Forelimb muscle (tissue), 1 donor: ENCODE results near the gene PIGH. TPM values are rescaled to one million over a fixed set of nuclear protein-coding genes. Genes with fewer than 3 reads are reported as not detected.
"Not testable (repeated sequence)": the region's sequence is repeated elsewhere in the genome, so short reads cannot be mapped to it uniquely, and the experiment has no call there.

Experiments used
- DNase-seq: peaks from one replicate; pipeline ENCODE4 v3.0.0-alpha.2; 2013; ENCODE audit warnings: low read depth
- polyA plus RNA-seq: library from polyadenylated mRNA; unstranded; fragments of 120-200 nt; gene quantifications from one replicate; pipeline ENCODE4 v1.2.1, GENCODE V29; 2013; ENCODE audit not compliant: insufficient read length

Gene PIGH, protein sequence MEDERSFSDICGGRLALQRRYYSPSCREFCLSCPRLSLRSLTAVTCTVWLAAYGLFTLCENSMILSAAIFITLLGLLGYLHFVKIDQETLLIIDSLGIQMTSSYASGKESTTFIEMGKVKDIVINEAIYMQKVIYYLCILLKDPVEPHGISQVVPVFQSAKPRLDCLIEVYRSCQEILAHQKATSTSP
- polyA plus RNA-seq, result 12.8 TPM

DNA sequence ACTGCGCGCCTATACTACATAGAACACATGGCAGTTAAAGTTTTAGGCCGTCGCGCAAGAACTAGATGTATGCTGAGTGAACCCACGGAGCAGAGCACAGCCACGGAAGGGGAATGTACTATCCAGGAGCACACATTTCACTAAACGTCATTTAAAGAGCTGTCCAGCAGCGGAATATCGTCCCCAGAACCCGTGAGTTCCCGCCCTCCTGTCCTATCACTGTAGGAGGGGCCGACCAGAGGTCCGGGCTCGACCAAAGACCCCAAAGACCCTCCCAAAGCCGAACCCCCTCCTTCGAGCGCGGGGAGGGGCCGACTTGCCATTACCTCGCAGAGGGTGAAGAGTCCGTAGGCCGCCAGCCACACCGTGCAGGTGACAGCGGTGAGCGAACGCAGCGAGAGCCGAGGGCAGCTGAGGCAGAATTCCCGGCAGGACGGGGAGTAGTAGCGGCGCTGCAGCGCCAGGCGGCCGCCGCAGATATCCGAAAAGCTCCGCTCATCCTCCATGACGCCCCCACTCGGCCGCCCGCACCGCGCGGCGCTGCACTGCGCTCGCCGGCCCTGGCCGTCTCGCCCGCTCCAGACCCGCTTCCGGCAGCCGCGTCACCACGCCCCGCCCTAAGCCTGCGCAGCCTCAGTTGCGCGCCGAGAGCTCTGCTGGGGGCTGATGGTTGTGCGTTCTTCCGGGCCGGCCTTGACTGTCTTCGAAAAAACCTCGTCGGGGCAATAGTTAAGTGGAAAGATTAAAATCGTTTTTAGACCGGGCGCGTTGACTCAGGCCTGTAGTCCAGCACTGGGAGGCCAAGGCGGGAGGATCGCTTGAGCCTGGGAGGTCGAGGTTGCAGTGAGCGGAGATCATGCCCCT, at the start of gene PIGH:
Gene PIGH, minus strand, starts transcription at position 571 of the 864 bp plus-strand sequence. Its CDS starts 65 bp downstream, at position 506.
- no peak for DNase-seq

DNA sequence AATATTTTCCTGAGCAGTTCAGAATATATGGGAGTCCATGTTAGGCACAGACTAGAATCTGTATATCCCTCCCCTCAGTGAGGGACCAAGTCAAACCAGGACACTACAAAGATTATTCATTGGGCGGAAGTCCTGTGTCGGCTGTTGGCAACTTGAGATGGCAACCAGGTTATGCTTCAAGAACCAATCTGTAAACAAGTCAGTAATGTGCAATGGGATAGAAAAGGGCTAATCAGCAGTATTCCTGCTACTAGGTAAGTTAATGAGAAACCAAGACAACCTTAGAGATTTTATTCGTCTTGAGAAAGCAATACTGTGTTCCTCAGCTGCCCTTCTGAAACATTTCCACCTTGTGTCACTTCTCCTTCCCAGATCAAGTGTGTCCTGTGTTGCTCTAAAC, 46.1 kb upstream of the PIGH start:
- no peak for DNase-seq

DNA sequence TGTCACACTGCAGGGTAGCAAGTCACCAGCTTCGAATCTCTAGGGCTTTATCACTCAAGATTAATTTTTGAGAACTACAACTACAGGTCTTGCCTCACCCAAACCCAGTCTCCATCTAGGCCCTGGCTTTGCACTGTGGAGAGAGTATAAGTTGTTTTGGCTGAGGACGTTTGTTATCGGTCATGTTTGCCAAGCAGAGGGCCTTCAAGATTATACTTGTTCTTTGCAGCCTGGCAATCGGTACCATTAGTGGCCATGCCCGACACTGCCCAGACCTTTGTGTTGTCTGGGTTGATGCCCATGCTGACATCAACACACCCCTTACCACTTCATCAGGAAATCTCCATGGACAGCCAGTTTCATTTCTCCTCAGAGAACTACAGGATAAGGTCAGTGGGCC, 45.3 kb upstream of the PIGH start:
- no peak for DNase-seq

DNA sequence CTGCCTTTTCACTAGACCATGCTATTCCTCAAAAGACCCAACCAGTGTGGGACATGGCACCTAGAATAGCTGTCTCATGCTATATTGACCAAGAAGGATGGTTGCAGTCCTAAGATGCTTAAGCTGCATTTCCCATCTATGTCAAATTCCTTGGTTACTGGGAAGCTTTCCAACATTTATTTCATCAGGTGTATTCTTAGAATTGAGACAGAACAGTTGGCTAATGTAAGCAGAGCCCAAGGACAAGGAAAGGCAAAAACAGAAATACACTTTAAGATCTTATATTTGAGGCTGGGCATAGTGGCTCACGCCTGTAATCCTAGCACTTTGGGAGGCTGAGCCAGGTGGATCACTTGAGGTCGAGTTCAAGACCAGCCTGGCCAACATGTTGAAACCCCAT, 44.4 kb upstream of the PIGH start:
- DNase-seq, result no peak

DNA sequence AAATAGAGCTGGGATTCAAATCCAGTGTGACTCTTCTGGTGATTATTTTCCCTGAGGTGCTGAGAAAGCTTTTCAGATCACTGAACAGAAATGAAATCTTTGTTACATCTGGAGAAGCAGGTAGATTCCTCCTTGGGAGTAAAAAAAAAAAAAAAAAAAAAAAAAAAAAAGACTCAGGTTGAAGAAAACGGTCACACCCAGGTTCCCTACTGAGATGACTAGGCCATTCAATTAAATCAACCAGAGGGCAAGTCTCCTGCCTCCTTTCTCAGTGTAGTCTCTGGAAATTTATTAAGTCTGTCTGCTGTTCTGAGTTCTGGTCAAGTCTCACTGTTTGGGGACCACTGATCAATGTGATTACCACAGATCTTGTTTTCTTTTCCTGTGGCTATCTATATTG, 43.6 kb upstream of the PIGH start:
- DNase-seq, result no peak

DNA sequence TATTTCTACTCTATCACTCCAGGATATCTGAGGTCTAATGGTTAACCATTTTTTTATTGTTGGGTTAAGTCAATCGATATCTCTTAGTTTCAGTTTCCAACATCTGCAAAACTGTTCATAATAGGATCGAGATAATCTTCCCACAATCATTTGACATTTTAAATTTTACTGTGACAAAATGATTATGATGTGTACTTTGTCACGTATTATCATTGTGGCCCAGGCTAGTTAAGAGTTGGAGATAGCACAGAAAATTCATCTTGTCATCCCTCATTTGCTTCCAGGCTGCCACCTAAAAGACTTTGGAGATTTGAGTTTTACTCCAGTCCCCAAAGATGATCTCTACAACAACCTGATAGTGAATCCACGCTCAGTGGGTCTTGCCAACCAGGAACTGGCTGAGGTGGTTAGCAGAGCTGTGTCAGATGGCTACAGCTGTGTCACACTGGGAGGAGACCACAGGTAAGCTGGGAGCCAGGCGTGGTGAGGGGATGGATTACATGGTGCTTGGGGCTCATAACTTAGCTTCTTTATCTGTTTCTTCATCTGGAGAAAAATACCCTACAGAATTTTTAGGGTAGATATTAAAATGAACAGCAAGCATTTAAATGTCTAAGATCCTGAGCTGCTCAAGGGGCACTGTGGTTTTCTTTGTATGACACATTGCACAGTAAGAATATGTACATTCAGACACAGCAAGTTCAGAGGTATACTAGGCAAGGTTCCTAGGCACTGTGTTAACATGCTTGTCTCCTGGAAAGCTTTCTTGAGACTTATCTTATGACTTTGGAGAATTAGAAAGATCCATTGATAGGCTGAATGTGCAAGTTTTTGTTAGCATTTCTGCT, 42.1 kb upstream of the PIGH start:
- DNase-seq, result no peak

DNA sequence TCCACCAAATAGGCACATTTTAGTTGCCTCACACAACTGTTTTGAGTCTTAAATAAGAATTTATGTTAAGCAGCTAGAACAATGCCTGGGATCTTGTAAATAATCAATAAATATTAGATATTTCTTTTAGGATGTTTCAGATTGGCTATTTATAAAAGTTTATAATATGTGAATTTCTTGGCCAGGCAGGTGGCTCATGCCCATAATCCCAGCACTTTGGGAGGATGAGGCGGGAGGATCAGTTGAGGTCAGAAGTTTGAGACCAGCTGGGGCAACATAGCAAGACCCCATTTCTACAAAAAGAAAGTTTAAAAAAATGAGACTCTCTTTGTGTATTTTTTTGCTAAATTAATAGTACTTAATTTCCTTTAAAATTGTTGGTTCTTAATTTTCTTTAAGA, 41.4 kb upstream of the PIGH start:
- no peak for DNase-seq

DNA sequence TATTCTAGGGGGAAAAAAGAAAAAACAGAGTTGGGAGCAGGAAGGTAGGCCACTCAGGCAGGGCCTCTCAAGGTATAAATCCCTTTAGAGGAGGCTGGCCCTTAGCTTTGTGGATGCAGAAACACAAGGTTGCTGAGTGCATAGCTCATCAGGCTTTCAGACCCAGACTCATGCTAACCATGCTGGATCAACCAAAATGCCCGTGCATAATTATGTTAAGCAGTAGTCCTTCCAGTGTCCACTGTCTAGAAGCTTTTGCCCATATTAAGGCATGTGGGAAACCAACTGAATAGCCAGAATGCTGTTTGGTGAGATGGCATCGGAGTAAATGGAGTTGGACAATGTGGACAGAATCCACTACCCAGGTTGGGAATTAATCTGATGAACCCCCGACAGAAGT, 38.6 kb upstream of the PIGH start:
- no peak for DNase-seq

DNA sequence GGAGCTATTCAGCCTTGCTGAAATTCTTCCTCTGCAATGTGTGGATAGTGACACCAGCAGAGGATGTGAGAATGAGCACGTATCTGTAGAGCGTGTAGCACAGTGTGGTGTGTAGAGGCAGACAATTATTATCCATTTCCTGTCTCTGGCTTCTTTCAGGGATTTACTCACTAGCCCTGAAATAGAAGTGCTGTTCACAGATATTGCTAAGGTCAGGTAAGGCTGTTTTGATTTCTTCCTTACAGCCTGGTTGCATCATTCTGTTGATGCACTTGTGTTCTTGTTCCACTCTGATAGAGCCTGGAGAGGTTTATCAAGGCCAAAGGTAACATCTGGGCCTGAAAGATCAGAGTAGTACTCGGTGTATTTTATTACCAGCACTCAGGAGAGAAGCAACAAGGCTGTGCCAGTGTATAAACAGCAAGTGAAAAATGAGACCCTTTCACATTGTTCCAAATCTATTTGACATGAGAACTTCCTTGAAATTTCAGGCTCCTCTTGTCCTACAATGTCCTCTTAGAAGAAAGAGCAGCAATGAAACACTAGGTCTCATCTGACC, 36.4 kb upstream of the PIGH start:
- DNase-seq, result no peak

DNA sequence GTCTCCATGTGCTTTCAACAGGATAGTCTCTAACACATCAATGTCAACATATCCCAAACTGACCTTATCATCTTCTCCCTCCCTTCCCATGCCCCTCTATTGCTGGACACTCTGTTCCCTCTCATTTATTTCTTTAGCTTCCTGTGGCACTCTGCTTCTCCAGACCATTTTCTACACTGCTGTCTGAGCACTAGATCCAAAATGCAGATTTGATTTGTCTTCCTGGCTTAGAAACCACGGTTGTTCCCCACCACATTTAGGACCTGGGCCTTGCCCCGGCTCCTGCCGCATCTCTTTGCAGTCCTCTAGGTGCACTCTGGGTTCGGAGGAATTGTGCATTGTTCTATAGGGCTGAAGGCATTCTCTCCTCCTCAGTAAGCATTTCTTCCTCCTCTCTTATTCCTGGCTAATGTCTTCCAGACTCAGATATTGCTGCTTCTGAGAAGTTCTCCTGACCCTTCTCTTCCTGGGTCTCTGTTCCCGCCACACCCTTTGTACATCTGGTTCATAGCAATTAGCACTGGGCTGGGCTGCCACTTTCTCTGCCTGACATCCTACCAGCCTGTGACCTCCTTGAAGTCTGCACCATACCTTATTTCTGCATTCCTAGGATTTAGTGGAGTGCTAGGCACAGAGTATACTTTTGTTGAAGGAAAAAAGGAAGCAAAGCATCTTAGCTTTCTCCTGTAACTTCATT, 33.5 kb upstream of the PIGH start:
- no peak for DNase-seq

DNA sequence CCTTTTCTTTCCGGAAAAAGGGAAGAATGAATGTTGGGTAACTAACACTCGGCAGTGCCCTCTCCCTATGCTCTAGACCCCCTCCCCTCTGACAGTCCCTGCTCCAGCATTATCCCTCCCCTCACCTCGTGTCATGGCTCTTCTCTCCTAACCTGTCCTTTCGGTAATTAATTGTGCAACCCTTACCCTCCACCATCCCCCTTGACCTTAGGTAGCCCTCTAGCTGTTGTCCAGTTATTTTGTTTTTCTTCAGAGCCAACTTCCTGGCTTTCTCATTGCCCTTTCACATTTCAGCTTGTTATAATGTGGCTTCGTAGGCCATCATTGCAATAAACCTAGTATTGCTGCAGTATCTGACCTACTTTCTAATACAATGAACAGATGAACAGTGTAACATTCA, 30.9 kb upstream of the PIGH start:
- no peak for DNase-seq

DNA sequence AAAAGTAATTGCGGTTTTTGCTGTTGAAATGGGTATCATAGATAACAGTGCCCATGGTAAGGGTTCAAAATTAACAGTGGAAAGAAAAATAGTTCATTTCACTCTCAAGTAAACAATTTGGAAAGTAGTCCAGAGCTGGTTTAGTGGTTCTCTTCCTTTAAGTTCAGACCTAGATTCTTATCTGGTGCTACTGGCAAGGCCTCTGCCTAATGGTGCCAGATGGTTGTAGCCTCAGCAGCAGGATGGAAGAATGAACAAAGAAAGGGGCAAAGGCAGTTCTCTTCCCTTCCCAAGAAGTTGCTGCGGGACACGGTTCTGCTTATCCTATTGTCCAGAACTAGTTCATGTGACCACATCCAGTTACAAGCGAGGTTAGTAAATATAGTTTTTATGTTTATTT, 30.1 kb upstream of the PIGH start:
- no peak for DNase-seq

DNA sequence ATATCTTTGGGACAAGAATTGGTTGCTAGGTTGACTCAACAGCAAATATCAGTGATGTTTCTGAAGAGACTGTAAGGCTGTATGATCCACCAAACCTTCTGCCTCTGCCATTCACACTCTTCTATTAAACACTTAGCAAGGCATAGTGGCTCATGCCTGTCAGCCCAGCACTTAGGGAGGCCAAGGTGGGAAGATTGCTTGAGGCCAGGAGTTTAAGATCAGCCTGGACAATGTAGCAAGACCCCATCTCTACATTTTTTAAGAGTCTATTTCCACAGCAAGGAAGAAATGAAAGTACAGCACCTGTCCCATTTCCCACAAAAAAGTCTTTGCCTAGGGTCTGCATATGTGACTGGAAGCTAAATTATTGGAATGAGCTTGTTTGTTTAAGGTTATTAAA, 27.5 kb upstream of the PIGH start:
- DNase-seq, result no peak

DNA sequence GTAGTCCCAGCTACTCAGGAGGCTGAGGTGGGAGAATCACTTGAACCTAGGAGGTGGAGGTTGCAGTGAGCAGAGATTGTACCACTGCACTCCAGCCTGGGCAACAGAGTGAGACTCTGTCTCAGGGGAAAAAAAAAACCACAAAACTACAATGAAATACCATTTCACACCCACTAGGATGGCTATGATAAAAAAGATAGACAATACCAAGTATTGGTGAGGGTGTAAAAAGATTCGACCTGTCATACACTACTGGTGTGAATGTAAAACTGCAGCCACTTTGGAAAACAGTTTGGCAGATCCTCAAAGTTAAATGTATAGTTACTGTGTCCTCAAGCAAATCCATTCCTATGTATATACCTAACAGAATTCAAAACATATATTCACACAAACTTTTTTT, 26.1 kb upstream of the PIGH start:
- DNase-seq, result not testable (repeated sequence)

DNA sequence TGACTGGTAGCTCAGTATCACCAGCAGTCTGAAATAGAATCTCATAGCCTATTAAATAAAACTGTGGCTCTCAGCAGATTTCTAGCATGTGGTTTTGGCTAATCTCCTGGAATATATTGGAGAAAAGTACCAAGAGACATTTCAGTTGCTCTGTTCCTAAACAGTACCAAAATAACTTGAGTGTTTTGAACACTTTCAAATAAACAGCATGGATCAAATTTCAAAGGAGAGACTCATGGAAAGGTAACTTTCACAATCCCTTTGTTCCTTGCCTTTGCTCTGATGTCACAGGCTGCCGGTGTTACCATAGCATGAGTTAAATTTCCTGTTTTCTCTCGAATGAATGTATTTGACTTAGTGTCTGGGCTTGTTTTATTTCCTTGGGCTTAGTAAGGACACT, 23.0 kb upstream of the PIGH start:
- DNase-seq, result no peak

DNA sequence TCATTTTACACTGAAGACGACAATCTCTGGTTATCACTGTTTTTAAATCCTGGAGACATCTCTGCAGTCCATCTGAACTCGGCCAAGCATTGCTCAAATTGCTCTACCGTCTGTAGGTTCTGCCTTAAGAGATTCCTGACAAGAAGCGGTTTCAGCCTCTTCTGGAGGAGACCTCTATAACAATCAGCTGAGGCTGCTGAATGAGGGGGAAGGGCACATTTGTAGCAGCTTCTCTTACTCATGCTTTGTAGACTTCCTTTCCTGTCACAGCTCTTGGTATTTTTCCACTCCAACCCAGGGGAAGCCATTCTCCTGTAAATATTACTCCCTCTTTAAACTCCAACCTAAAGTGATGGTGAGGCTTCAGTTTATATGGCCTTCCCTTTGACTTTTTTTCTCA, 22.6 kb upstream of the PIGH start:
- DNase-seq, result no peak

DNA sequence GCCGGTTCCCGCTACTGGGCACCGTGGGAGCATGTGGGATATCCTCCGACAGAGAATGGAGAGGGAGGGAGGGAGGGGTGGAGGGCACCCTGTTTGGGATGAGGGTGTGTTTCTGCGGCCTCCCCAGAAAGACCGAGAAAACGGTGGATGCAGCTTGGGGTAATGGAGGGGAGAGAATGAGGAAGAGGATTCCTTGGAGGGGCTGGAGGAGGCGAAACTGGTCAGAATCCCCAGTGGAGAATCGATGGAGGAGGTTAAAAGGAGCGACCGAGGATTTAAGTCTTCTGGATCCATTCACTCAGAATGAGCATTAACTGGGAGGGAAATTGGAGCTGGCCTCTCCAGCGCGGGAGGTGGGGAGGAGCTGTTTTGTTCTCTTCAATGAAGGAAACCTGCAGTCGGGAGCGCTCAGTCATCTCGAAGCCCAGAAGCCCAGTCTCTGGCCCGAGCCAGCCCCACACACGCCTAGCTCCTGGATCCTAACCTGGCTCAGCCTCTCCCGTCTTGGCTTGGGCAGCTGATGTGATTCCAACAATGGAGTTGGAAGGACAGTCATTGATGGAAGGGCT, 20.2 kb upstream of the PIGH start:
- no peak for DNase-seq

DNA sequence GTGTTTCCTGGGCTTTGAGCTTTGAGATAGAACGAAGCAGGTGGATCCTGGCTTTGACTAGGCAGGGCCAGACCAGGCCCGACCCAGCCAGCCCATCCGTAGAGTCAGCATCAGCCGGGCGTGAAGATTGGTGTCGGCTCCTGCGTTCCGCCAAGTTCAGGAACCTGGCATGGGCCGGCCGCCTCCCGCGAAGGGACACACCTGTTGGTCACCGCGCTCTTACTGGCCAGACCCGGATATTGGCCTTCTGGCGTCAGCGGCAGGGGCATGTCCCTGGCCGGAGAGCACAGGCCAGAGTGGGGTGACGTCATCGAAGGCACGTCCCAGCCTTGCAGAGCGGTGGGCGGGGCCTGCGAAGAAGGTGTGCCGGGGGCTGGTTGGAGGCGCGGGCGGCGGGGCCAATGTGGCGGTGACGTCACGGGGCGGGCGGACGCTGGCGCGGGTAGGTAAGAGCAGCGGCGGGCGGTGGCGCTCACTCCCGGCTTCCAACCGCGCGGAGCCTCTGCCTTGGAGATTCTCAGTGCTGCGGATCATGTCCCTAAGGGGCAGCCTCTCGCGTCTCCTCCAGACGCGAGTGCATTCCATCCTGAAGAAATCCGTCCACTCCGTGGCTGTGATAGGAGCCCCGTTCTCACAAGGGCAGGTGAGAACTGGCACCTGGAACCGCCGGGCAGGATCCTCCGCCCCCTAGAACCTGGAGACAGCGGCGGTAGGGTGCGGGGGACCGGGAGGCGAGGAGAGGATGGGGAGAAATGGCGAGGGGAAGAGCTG, 19.6 kb upstream of the PIGH start, which contains the start of gene ARG2:
Gene ARG2, plus strand, starts transcription at position 475 of the 771 bp plus-strand sequence. Its CDS starts 58 bp downstream, at position 533.
- no peak for DNase-seq

DNA sequence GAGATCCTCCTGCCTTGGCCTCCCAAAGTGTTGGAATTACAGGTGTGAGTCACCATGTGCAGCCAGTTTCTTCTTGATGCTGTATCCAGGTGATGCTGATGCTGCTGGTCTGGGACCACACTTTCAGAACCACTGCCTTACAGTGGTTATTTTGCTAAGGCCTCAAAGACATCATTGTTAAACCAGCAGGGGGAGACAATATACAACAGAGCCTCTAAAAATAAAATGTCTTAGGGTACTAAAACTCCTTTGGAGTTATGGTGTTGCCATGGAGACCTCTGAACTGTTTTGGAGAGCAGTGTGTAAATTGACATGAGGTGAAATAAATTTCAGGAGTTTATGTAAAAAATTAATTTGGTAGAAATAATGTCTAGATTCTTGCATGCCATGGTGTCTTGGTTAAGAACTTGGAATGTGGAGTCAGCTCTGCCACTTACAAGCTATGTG, 18.6 kb upstream of the PIGH start:
- peak; percentile 67 for DNase-seq

DNA sequence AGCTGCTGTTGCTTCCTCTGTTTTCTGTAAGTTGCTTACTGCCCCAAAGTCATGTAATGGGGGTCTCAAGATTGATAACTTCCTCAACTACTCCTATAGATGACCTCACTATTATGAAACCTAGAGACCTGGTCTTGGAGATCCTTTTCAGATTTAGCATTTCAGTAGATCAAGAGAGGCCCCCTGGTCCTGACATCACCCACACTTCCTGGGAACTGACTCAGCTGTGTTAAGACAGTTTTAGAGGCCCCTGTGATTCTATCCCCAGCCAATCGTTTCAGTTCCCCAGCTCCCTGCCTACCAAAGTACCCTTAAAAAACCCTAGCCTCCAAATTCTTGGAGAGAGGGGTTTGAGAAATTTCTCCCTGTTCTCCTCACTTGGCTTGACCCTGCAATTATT, 10.4 kb upstream of the PIGH start:
- DNase-seq, result no peak
